Vagina (tissue), 2 donors: ENCODE measurements around the gene WDR59. TPM values are rescaled to one million over a fixed set of nuclear protein-coding genes. Genes with fewer than 3 reads are reported as not detected.

ENCODE experiments used
- DNase-seq, 2 donors: peaks; one replicate each; pipeline ENCODE4 v3.0.0-alpha.2; 2017; ENCODE audit errors: extremely low spot score in 2 of 2
- H3K27ac ChIP-seq: fragments of 200-600 bp; sonication (generic); one replicate; pipeline ENCODE4 v1.5.1; 2019
- H3K27me3 ChIP-seq: fragments of 200-600 bp; sonication (generic); one replicate; pipeline ENCODE4 v1.5.1; 2019
- H3K36me3 ChIP-seq, 2 donors: fragments of 200-600 bp; sonication (generic); one replicate each; pipeline ENCODE4 v1.5.1; 2017 to 2019
- H3K4me1 ChIP-seq: fragments of 200-600 bp; sonication (generic); one replicate; pipeline ENCODE4 v1.5.1; 2019
- H3K4me3 ChIP-seq, 2 donors: fragments of 200-600 bp; sonication (generic); 1 replicate in 1 of 2; 2 replicates in 1 of 2; pipeline ENCODE4 v1.5.1; 2016 to 2019
- H3K9me3 ChIP-seq: fragments of 200-600 bp; sonication (generic); one replicate; pipeline ENCODE4 v1.5.1; 2019
- CTCF ChIP-seq, 3 experiments: fragments of 450-650 bp in 2 of 3; fragments of 200-600 bp in 1 of 3; sonication (generic) in 1 of 3; IDR thresholded peaks; one replicate each; pipeline ENCODE4 v1.5.1; 2017 to 2019; ENCODE audit warnings: antibody characterized with exemption in 3 of 3, mild to moderate bottlenecking in 2 of 3, moderate library complexity in 2 of 3
- POLR2A ChIP-seq, 2 donors: fragments of 450-650 bp; IDR thresholded peaks; one replicate each; pipeline ENCODE4 v1.6.1; 2017; ENCODE audit warnings: antibody characterized with exemption in 2 of 2, mild to moderate bottlenecking in 2 of 2, moderate library complexity in 2 of 2
- POLR2AphosphoS5 ChIP-seq, 2 donors: sonication (generic); formaldehyde crosslinking; IDR thresholded peaks; one replicate each; pipeline ENCODE4 v1.9.0; 2017; ENCODE audit warnings: antibody characterized with exemption in 2 of 2, mild to moderate bottlenecking in 2 of 2, low read depth in 1 of 2; ENCODE audit not compliant: insufficient read depth in 1 of 2
- intact Hi-C: fragments of 100-400 bp; cut with DNase I; formaldehyde crosslinking; loops from one replicate; pipeline ENCODE4 v1.15.1; 2023
- total RNA-seq: library from RNA; depleted of rRNA; stranded (reverse); fragments of >200 nt; gene quantifications from one replicate; pipeline ENCODE4 v1.2.3, GENCODE V29; 2016

The WDR59 gene
- total RNA-seq, 1 donor from 2014 or later = 95.3 TPM

- Histone ChIP-seq H3K9me3 (no peaks in the 10 kb centered on the region), H3K36me3 (peaks cover 0 to 17% of the 10 kb centered on the region in 2 donors), H3K4me3 (no peak overlapping the region), H3K27ac (no peak overlapping the region), H3K4me1 (no peaks in the 10 kb centered on the region), H3K27me3 (no peaks in the 10 kb centered on the region)
- intact Hi-C loops = no loop called here
- no peak for DNase-seq
- TF ChIP-seq POLR2A (IDR thresholded peaks at IDR 0.05) (no peak), POLR2AphosphoS5 (IDR thresholded peaks at IDR 0.05; ENCODE audit: insufficient read depth in 1 of 2, low read depth in 1 of 2) (no peak), CTCF (IDR thresholded peaks at IDR 0.05) (no peak)
Observed at GRCh38 chr16:74936902-74937560, 47.9 kb downstream of the WDR59 start.

GRCh38 chr16:74931445-74931844 is 53.5 kb downstream of the WDR59 start:
- Histone ChIP-seq H3K9me3 (no peaks in the 10 kb centered on the region), H3K27me3 (no peaks in the 10 kb centered on the region), H3K4me3 (no peak overlapping the region), H3K27ac (no peak overlapping the region), H3K4me1 (no peaks in the 10 kb centered on the region), H3K36me3 (peaks cover 0 to 16% of the 10 kb centered on the region in 2 donors)
- no peak for TF ChIP-seq POLR2AphosphoS5 (IDR thresholded peaks at IDR 0.05; ENCODE audit: insufficient read depth in 1 of 2, low read depth in 1 of 2)
- no peak for TF ChIP-seq CTCF (IDR thresholded peaks at IDR 0.05)
- no peak for TF ChIP-seq POLR2A (IDR thresholded peaks at IDR 0.05)
- intact Hi-C loops = no loop called here
- DNase-seq = no peak

- Histone ChIP-seq H3K36me3 (peaks cover 0 to 16% of the 10 kb centered on the region in 2 donors), H3K4me1 (no peaks in the 10 kb centered on the region), H3K27me3 (no peaks in the 10 kb centered on the region), H3K27ac (no peak overlapping the region), H3K4me3 (no peak overlapping the region), H3K9me3 (no peaks in the 10 kb centered on the region)
- no peak for TF ChIP-seq POLR2AphosphoS5 (IDR thresholded peaks at IDR 0.05; ENCODE audit: insufficient read depth in 1 of 2, low read depth in 1 of 2)
- TF ChIP-seq CTCF (IDR thresholded peaks at IDR 0.05) = no peak
- no peak for TF ChIP-seq POLR2A (IDR thresholded peaks at IDR 0.05)
- intact Hi-C loops = no loop called here
- DNase-seq = no peak
Observed at GRCh38 chr16:74929636-74930035, 55.3 kb downstream of the WDR59 start.

- H3K4me1 ChIP-seq = no peaks in the 10 kb centered on the region
- no peak for DNase-seq
- no peak overlapping the region for H3K4me3 ChIP-seq
- TF ChIP-seq CTCF (IDR thresholded peaks at IDR 0.05) (no peak), POLR2AphosphoS5 (IDR thresholded peaks at IDR 0.05; ENCODE audit: insufficient read depth in 1 of 2, low read depth in 1 of 2) (no peak), POLR2A (IDR thresholded peaks at IDR 0.05) (no peak)
- no peaks in the 10 kb centered on the region for H3K9me3 ChIP-seq
- H3K27ac ChIP-seq = no peak overlapping the region
- no peaks in the 10 kb centered on the region for H3K27me3 ChIP-seq
- intact Hi-C loops = no loop called here
- peaks cover 0 to 37% of the 10 kb centered on the region in 2 donors for H3K36me3 ChIP-seq
Observed at GRCh38 chr16:74926805-74927204, 58.1 kb downstream of the WDR59 start.

- Histone ChIP-seq H3K4me1 (no peaks in the 10 kb centered on the region), H3K36me3 (peaks cover 0 to 49% of the 10 kb centered on the region in 2 donors), H3K27ac (no peak overlapping the region), H3K27me3 (no peaks in the 10 kb centered on the region), H3K9me3 (no peaks in the 10 kb centered on the region), H3K4me3 (no peak overlapping the region)
- no peak for TF ChIP-seq POLR2AphosphoS5 (IDR thresholded peaks at IDR 0.05; ENCODE audit: insufficient read depth in 1 of 2, low read depth in 1 of 2)
- no peak for TF ChIP-seq POLR2A (IDR thresholded peaks at IDR 0.05)
- TF ChIP-seq CTCF (IDR thresholded peaks at IDR 0.05) = no peak
- intact Hi-C loops = no loop called here
- no peak for DNase-seq
Observed at GRCh38 chr16:74923766-74924460, 61.0 kb downstream of the WDR59 start.
